ENCODE results near the gene SCFD2. TPM values are rescaled to one million over a fixed set of nuclear protein-coding genes. Genes with fewer than 3 reads are reported as not detected.

SCFD2 gene
- total and polyA plus RNA-seq, 8 donors = 11.4 to 26.6 (median 13.7) TPM

- Histone ChIP-seq H3K9me3 (no peaks in the 10 kb centered on the region), H3K4me3 (no peak overlapping the region), H3K27ac (no peak overlapping the region), H3K36me3 (no peaks in the 10 kb centered on the region), H3K4me1 (no peaks in the 10 kb centered on the region), H3K27me3 (no peaks in the 10 kb centered on the region)
- intact Hi-C loops (cut with DNase I) = no loop called here
- ATAC-seq (no peak), DNase-seq (no peak)
- no peak for TF ChIP-seq CTCF (IDR thresholded peaks at IDR 0.05)
Observed at GRCh38 chr4:53162969-53163368, 202.9 kb downstream of the SCFD2 start.

- Histone ChIP-seq H3K36me3 (no peaks in the 10 kb centered on the region), H3K27me3 (no peaks in the 10 kb centered on the region), H3K4me3 (no peak overlapping the region), H3K27ac (no peak overlapping the region), H3K4me1 (no peaks in the 10 kb centered on the region), H3K9me3 (no peaks in the 10 kb centered on the region)
- DNase-seq (no peak), ATAC-seq (no peak)
- TF ChIP-seq CTCF (IDR thresholded peaks at IDR 0.05) = no peak
- intact Hi-C loops (cut with DNase I) = no loop called here
Observed at GRCh38 chr4:53161787-53162433, 204.0 kb downstream of the SCFD2 start.

- Histone ChIP-seq H3K36me3 (no peaks in the 10 kb centered on the region), H3K9me3 (no peaks in the 10 kb centered on the region), H3K27me3 (no peaks in the 10 kb centered on the region), H3K4me1 (no peaks in the 10 kb centered on the region), H3K27ac (no peak overlapping the region), H3K4me3 (no peak overlapping the region)
- ATAC-seq (no peak), DNase-seq (no peak)
- intact Hi-C loops (cut with DNase I) = no loop called here
- no peak for TF ChIP-seq CTCF (IDR thresholded peaks at IDR 0.05)
Observed at GRCh38 chr4:53161051-53161786, 204.6 kb downstream of the SCFD2 start.

GRCh38 chr4:53156896-53157295, 209.0 kb downstream of the SCFD2 start:
- Histone ChIP-seq H3K27me3 (no peaks in the 10 kb centered on the region), H3K4me3 (no peak overlapping the region), H3K27ac (no peak overlapping the region), H3K9me3 (no peaks in the 10 kb centered on the region), H3K4me1 (no peaks in the 10 kb centered on the region), H3K36me3 (no peaks in the 10 kb centered on the region)
- intact Hi-C loops (cut with DNase I) = no loop called here
- ATAC-seq = no peak
- no peak for TF ChIP-seq CTCF (IDR thresholded peaks at IDR 0.05)
- no peak for DNase-seq

GRCh38 chr4:53152467-53152866, 213.4 kb downstream of the SCFD2 start:
- no peak overlapping the region for H3K4me3 ChIP-seq
- no peaks in the 10 kb centered on the region for H3K27me3 ChIP-seq
- intact Hi-C loops (cut with DNase I) = no loop called here
- no peak overlapping the region for H3K27ac ChIP-seq
- ATAC-seq = no peak
- DNase-seq = no peak
- H3K4me1 ChIP-seq = no peaks in the 10 kb centered on the region
- H3K36me3 ChIP-seq = no peaks in the 10 kb centered on the region
- H3K9me3 ChIP-seq = no peaks in the 10 kb centered on the region
- TF ChIP-seq CTCF (IDR thresholded peaks at IDR 0.05) = no peak

All from left lung (tissue), 10 donors.